PC-9 (cell line): Measurements from ENCODE around the gene SLC35B2.
A peak's percentile ranks its signal among the peaks of the same experiment; 100 is the strongest.

ENCODE experiments used
- EZH2 ChIP-seq: fragments of 200-600 bp; sonication (generic); IDR thresholded peaks from 2 replicates; pipeline ENCODE4 v1.8.0; 2017; ENCODE audit warnings: antibody characterized with exemption, low read depth
- TF ChIP-seq, protein P1 (sequence below): fragments of 200-600 bp; sonication (generic); conservative IDR thresholded peaks from 2 replicates; pipeline ENCODE4 v1.6.1; 2017; ENCODE audit warnings: mixed run types, antibody characterized with exemption, mild to moderate bottlenecking, moderate library complexity

DNA sequence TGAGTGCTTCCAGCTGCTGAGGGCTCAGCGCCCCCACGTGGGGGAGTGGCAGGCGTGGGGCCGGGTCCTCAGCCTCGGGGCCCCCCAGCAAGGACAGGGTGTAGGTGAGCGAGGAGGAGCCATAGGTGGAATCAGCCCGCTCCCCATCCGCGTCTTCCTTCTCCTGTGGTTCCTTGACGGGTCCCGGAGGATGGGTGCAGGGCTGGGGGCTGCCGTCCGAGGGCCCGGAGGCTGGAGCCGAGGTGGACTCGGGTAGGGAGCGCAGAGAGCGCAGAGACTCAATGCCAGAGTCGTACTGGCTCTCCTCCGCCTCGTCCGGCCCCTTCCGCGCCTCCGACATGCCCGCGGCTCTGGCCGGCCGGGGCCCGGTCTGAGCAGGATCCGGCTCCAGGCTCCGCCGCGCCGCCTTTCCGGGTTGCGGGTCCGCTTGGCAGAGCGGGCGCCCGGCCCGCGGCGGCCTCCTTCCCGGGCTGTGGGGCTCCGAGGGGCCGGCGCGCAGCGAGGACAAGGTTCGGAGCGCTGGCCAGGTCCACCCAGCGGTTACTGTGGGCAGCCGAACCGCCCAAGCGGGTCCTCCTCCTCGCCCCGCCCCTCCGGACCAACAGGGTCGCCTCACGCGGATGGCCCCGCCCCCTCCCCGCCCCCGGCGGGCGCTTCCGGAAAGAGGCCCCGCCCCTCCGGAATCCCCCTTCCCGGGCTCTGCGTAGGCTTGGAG lies 7.8 kb upstream of the SLC35B2 start, which contains the start of gene NFKBIE:
- TF ChIP-seq, protein P1, sequence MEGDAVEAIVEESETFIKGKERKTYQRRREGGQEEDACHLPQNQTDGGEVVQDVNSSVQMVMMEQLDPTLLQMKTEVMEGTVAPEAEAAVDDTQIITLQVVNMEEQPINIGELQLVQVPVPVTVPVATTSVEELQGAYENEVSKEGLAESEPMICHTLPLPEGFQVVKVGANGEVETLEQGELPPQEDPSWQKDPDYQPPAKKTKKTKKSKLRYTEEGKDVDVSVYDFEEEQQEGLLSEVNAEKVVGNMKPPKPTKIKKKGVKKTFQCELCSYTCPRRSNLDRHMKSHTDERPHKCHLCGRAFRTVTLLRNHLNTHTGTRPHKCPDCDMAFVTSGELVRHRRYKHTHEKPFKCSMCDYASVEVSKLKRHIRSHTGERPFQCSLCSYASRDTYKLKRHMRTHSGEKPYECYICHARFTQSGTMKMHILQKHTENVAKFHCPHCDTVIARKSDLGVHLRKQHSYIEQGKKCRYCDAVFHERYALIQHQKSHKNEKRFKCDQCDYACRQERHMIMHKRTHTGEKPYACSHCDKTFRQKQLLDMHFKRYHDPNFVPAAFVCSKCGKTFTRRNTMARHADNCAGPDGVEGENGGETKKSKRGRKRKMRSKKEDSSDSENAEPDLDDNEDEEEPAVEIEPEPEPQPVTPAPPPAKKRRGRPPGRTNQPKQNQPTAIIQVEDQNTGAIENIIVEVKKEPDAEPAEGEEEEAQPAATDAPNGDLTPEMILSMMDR: peak; percentile 39; the same call in 1 of the 2 replicates
- TF ChIP-seq EZH2: no peak
